SK-N-SH treated with all-trans-retinoic acid at 6 μM for 48 hours (cell line): ENCODE results near the gene ZMIZ1.

Source experiments
- ATAC-seq: fragments of 200-7000 bp; cut with Tn5 transposase; 3 replicates; pipeline ENCODE4 v1.9.1; 2020; ENCODE audit warnings: mild to moderate bottlenecking, moderate library complexity
- BACH2 ChIP-seq: fragments of 250-450 bp; sonication (Bioruptor Pico); IDR thresholded peaks from 2 replicates; pipeline ENCODE4 v1.9.0; 2021; ENCODE audit warnings: mild to moderate bottlenecking, borderline replicate concordance
- CSDC2 ChIP-seq: fragments of 250-450 bp; sonication (Bioruptor Pico); IDR thresholded peaks from 2 replicates; pipeline ENCODE4 v1.5.0; 2020; ENCODE audit warnings: mild to moderate bottlenecking, moderate library complexity
- ESRRG ChIP-seq: fragments of 250-450 bp; sonication (Bioruptor Pico); IDR thresholded peaks from 2 replicates; pipeline ENCODE4 v1.6.1; 2021; ENCODE audit warnings: mild to moderate bottlenecking
- GLIS3 ChIP-seq: fragments of 250-450 bp; sonication (Bioruptor Pico); IDR thresholded peaks from 2 replicates; pipeline ENCODE4 v1.5.0; 2020; ENCODE audit warnings: mild to moderate bottlenecking, moderate library complexity
- OSR1 ChIP-seq: fragments of 250-450 bp; sonication (Bioruptor Pico); IDR thresholded peaks from 2 replicates; pipeline ENCODE4 v1.8.0; 2022; ENCODE audit warnings: moderate library complexity, mild to moderate bottlenecking, inconsistent platforms
- PPARA ChIP-seq: fragments of 250-450 bp; sonication (Bioruptor Pico); IDR thresholded peaks from 2 replicates; pipeline ENCODE4 v1.5.0; 2020; ENCODE audit warnings: mild to moderate bottlenecking, borderline replicate concordance
- RARB ChIP-seq: fragments of 250-450 bp; sonication (Bioruptor Pico); IDR thresholded peaks from 2 replicates; pipeline ENCODE4 v1.8.0; 2021; ENCODE audit warnings: mild to moderate bottlenecking, moderate library complexity
- SNAI2 ChIP-seq: fragments of 250-450 bp; sonication (Bioruptor Pico); IDR thresholded peaks from 2 replicates; pipeline ENCODE4 v1.5.0; 2020; ENCODE audit warnings: mild to moderate bottlenecking, moderate library complexity
- TOX ChIP-seq: fragments of 250-450 bp; sonication (Bioruptor Pico); IDR thresholded peaks from 2 replicates; pipeline ENCODE4 v1.8.0; 2021; ENCODE audit warnings: mild to moderate bottlenecking, moderate library complexity, borderline replicate concordance
- ZFP3 ChIP-seq: fragments of 250-450 bp; sonication (Bioruptor Pico); IDR thresholded peaks from 2 replicates; pipeline ENCODE4 v1.5.0; 2020; ENCODE audit warnings: mild to moderate bottlenecking, moderate library complexity
- ZNF565 ChIP-seq: fragments of 450-650 bp; formaldehyde crosslinking; conservative IDR thresholded peaks from 2 replicates; pipeline ENCODE4 v1.5.0; 2020; ENCODE audit warnings: low read depth, mild to moderate bottlenecking, moderate library complexity
- ZNF70 ChIP-seq: fragments of 450-650 bp; formaldehyde crosslinking; IDR thresholded peaks from 2 replicates; pipeline ENCODE4 v1.5.0; 2020; ENCODE audit warnings: mild to moderate bottlenecking, moderate library complexity
- ZNF8 ChIP-seq: fragments of 450-650 bp; formaldehyde crosslinking; IDR thresholded peaks from 2 replicates; pipeline ENCODE4 v1.5.0; 2020; ENCODE audit warnings: mild to moderate bottlenecking, moderate library complexity
- TF ChIP-seq, protein P1 (sequence below): fragments of 250-450 bp; sonication (Bioruptor Pico); IDR thresholded peaks from 2 replicates; pipeline ENCODE4 v1.5.1; 2020; ENCODE audit warnings: low read depth, mild to moderate bottlenecking, moderate library complexity
- TF ChIP-seq, protein P2 (sequence below): fragments of 250-450 bp; sonication (Bioruptor Pico); IDR thresholded peaks from 2 replicates; pipeline ENCODE4 v1.5.0; 2020; ENCODE audit warnings: mild to moderate bottlenecking, moderate library complexity
- TF ChIP-seq, protein P3 (sequence below): fragments of 250-450 bp; sonication (Bioruptor Pico); IDR thresholded peaks from 2 replicates; pipeline ENCODE4 v1.5.1; 2021; ENCODE audit warnings: mild to moderate bottlenecking, moderate library complexity
- TF ChIP-seq, protein P4 (sequence below): fragments of 250-450 bp; sonication (Bioruptor Pico); IDR thresholded peaks from 2 replicates; pipeline ENCODE4 v1.8.0; 2020; ENCODE audit warnings: mild to moderate bottlenecking, moderate library complexity, borderline replicate concordance
- TF ChIP-seq, protein P5 (sequence below): fragments of 250-450 bp; sonication (Bioruptor Pico); IDR thresholded peaks from 2 replicates; pipeline ENCODE4 v1.8.0; 2021; ENCODE audit warnings: low read depth, mild to moderate bottlenecking, moderate library complexity, borderline replicate concordance

The ZMIZ1 gene

DNA sequence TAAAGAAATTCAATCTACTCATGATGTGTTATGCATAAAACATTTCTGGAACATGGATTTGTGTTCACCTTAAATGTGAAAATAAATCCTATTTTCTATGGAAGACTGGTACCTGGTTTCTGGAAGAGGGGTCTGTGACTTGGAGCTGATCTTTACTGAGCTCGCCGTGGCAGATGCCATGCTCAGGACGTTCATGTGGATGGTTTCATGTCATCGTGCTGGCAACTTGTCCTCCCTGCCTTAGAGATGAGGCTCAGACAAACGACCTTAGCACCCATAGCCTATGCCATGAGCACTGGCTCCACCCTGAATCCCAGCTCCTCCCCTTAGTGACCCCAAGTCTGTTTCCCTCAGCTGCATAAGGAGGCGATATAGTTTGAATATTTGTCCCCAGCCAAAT lies 285.8 kb downstream of the ZMIZ1 start:
- no peak for TF ChIP-seq BACH2 (CRISPR knock-in tag)
- TF ChIP-seq PPARA (CRISPR knock-in tag), result no peak
- TF ChIP-seq, protein P1, sequence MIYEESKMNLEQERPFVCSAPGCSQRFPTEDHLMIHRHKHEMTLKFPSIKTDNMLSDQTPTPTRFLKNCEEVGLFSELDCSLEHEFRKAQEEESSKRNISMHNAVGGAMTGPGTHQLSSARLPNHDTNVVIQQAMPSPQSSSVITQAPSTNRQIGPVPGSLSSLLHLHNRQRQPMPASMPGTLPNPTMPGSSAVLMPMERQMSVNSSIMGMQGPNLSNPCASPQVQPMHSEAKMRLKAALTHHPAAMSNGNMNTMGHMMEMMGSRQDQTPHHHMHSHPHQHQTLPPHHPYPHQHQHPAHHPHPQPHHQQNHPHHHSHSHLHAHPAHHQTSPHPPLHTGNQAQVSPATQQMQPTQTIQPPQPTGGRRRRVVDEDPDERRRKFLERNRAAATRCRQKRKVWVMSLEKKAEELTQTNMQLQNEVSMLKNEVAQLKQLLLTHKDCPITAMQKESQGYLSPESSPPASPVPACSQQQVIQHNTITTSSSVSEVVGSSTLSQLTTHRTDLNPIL (CRISPR knock-in tag), result no peak
- no peak for TF ChIP-seq OSR1 (CRISPR knock-in tag)
- TF ChIP-seq ZNF70 (CRISPR knock-in tag), result no peak
- TF ChIP-seq RARB (CRISPR knock-in tag), result no peak
- no peak for TF ChIP-seq SNAI2 (CRISPR knock-in tag)
- TF ChIP-seq, protein P2, sequence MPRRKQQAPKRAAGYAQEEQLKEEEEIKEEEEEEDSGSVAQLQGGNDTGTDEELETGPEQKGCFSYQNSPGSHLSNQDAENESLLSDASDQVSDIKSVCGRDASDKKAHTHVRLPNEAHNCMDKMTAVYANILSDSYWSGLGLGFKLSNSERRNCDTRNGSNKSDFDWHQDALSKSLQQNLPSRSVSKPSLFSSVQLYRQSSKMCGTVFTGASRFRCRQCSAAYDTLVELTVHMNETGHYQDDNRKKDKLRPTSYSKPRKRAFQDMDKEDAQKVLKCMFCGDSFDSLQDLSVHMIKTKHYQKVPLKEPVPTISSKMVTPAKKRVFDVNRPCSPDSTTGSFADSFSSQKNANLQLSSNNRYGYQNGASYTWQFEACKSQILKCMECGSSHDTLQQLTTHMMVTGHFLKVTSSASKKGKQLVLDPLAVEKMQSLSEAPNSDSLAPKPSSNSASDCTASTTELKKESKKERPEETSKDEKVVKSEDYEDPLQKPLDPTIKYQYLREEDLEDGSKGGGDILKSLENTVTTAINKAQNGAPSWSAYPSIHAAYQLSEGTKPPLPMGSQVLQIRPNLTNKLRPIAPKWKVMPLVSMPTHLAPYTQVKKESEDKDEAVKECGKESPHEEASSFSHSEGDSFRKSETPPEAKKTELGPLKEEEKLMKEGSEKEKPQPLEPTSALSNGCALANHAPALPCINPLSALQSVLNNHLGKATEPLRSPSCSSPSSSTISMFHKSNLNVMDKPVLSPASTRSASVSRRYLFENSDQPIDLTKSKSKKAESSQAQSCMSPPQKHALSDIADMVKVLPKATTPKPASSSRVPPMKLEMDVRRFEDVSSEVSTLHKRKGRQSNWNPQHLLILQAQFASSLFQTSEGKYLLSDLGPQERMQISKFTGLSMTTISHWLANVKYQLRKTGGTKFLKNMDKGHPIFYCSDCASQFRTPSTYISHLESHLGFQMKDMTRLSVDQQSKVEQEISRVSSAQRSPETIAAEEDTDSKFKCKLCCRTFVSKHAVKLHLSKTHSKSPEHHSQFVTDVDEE (CRISPR knock-in tag), result no peak
- TF ChIP-seq ZNF565 (CRISPR knock-in tag), result no peak
- TF ChIP-seq, protein P3, sequence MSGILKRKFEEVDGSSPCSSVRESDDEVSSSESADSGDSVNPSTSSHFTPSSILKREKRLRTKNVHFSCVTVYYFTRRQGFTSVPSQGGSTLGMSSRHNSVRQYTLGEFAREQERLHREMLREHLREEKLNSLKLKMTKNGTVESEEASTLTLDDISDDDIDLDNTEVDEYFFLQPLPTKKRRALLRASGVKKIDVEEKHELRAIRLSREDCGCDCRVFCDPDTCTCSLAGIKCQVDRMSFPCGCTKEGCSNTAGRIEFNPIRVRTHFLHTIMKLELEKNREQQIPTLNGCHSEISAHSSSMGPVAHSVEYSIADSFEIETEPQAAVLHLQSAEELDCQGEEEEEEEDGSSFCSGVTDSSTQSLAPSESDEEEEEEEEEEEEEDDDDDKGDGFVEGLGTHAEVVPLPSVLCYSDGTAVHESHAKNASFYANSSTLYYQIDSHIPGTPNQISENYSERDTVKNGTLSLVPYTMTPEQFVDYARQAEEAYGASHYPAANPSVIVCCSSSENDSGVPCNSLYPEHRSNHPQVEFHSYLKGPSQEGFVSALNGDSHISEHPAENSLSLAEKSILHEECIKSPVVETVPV (CRISPR knock-in tag), result no peak
- TF ChIP-seq, protein P4, sequence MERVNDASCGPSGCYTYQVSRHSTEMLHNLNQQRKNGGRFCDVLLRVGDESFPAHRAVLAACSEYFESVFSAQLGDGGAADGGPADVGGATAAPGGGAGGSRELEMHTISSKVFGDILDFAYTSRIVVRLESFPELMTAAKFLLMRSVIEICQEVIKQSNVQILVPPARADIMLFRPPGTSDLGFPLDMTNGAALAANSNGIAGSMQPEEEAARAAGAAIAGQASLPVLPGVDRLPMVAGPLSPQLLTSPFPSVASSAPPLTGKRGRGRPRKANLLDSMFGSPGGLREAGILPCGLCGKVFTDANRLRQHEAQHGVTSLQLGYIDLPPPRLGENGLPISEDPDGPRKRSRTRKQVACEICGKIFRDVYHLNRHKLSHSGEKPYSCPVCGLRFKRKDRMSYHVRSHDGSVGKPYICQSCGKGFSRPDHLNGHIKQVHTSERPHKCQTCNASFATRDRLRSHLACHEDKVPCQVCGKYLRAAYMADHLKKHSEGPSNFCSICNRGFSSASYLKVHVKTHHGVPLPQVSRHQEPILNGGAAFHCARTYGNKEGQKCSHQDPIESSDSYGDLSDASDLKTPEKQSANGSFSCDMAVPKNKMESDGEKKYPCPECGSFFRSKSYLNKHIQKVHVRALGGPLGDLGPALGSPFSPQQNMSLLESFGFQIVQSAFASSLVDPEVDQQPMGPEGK (CRISPR knock-in tag), result no peak
- TF ChIP-seq ESRRG, result no peak
- no peak for ATAC-seq

DNA sequence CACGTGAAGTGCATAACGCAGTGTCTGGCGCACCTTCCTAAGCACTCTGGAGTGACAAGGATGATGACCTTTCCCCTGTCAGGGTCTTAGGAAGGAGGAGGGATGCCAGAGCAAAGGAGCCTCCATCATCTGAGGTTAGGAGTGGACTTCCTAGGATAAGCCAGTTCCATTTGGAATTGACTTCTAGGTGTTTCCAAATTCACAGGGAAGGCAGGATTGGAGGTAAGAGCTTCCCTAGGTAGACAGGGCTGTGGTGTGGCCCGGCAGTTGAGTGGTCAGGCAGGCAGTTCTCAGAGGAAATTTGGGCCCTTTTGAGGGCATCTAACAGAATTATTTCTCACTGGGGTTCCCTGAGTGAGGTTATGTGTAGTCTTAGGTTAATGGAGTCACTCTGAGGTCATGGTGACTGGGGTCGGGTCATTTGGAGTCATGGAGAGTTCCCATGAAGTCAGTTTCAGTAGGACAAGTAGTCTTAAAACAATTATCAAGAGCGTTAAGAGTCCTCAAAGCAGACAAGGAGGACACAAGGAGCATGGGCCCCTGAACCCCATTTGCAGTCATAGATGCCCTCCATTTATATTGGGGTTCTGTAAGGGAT lies 286.8 kb downstream of the ZMIZ1 start:
- ATAC-seq, result no peak
- TF ChIP-seq TOX (CRISPR knock-in tag) (no peak), ESRRG (no peak), BACH2 (CRISPR knock-in tag) (no peak), CSDC2 (no peak), ZNF8 (CRISPR knock-in tag) (no peak), ZNF70 (CRISPR knock-in tag) (no peak), PPARA (CRISPR knock-in tag) (no peak), GLIS3 (CRISPR knock-in tag) (no peak), OSR1 (CRISPR knock-in tag) (no peak), SNAI2 (CRISPR knock-in tag) (no peak), ZFP3 (no peak), ZNF565 (CRISPR knock-in tag) (no peak)
- TF ChIP-seq, protein P5, sequence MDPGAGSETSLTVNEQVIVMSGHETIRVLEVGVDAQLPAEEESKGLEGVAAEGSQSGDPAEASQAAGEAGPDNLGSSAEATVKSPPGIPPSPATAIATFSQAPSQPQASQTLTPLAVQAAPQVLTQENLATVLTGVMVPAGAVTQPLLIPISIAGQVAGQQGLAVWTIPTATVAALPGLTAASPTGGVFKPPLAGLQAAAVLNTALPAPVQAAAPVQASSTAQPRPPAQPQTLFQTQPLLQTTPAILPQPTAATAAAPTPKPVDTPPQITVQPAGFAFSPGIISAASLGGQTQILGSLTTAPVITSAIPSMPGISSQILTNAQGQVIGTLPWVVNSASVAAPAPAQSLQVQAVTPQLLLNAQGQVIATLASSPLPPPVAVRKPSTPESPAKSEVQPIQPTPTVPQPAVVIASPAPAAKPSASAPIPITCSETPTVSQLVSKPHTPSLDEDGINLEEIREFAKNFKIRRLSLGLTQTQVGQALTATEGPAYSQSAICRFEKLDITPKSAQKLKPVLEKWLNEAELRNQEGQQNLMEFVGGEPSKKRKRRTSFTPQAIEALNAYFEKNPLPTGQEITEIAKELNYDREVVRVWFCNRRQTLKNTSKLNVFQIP (CRISPR knock-in tag), result no peak
- TF ChIP-seq, protein P4 (CRISPR knock-in tag), result no peak
- TF ChIP-seq, all 23 proteins: peak for 0
